Peyer's patch (tissue), 4 donors: Measurements from ENCODE around the gene SCAMP2. TPM values are rescaled to one million over a fixed set of nuclear protein-coding genes. Genes with fewer than 3 reads are reported as not detected.
A peak's percentile ranks its signal among the peaks of the same experiment; 100 is the strongest.

ENCODE experiments used
- DNase-seq, 3 donors: peaks; one replicate each; pipeline ENCODE4 v3.0.0-alpha.2; 2017 to 2019
- H3K27ac ChIP-seq, 4 donors: fragments of 200-600 bp; sonication (generic); one replicate each; pipeline ENCODE4 v1.5.1; 2016 to 2019
- H3K27me3 ChIP-seq, 2 donors: fragments of 200-600 bp; sonication (generic); one replicate each; pipeline ENCODE4 v1.5.1; 2019
- H3K36me3 ChIP-seq, 3 donors: fragments of 200-600 bp; sonication (generic); one replicate each; pipeline ENCODE4 v1.5.1; 2016 to 2019
- H3K4me1 ChIP-seq, 4 donors: fragments of 200-600 bp; sonication (generic); one replicate each; pipeline ENCODE4 v1.5.1; 2016 to 2019
- H3K4me3 ChIP-seq, 4 donors: fragments of 200-600 bp; sonication (generic); 1 replicate in 3 of 4; 2 replicates in 1 of 4; pipeline ENCODE4 v1.5.1; 2016 to 2019; ENCODE audit warnings: mild to moderate bottlenecking in 1 of 4
- H3K9me3 ChIP-seq, 4 donors: fragments of 200-600 bp; sonication (generic); one replicate each; pipeline ENCODE4 v1.5.1; 2016 to 2019; ENCODE audit warnings: mild to moderate bottlenecking in 1 of 4
- POLR2A ChIP-seq, 2 donors: fragments of 450-650 bp; IDR thresholded peaks; one replicate each; pipeline ENCODE4 v1.5.1; 2017; ENCODE audit warnings: antibody characterized with exemption in 2 of 2, mild to moderate bottlenecking in 2 of 2, moderate library complexity in 2 of 2
- total RNA-seq, 4 donors: library from RNA; depleted of rRNA; stranded (reverse); fragments of >200 nt; gene quantifications; one replicate each; pipeline ENCODE4 v1.1.0, GENCODE V29; 2016
- TF ChIP-seq, protein P1 (sequence below), 6 experiments: fragments of 450-650 bp in 4 of 6; fragments of 200-600 bp in 2 of 6; sonication (generic) in 1 of 6; IDR thresholded peaks; one replicate each; pipeline ENCODE4 v1.5.1; 2017 to 2019; ENCODE audit warnings: antibody characterized with exemption in 6 of 6, mild to moderate bottlenecking in 3 of 6, moderate library complexity in 1 of 6

Gene SCAMP2
- total RNA-seq, 4 donors from 2014 or later = 60.2 to 206 (median 151) TPM

DNA sequence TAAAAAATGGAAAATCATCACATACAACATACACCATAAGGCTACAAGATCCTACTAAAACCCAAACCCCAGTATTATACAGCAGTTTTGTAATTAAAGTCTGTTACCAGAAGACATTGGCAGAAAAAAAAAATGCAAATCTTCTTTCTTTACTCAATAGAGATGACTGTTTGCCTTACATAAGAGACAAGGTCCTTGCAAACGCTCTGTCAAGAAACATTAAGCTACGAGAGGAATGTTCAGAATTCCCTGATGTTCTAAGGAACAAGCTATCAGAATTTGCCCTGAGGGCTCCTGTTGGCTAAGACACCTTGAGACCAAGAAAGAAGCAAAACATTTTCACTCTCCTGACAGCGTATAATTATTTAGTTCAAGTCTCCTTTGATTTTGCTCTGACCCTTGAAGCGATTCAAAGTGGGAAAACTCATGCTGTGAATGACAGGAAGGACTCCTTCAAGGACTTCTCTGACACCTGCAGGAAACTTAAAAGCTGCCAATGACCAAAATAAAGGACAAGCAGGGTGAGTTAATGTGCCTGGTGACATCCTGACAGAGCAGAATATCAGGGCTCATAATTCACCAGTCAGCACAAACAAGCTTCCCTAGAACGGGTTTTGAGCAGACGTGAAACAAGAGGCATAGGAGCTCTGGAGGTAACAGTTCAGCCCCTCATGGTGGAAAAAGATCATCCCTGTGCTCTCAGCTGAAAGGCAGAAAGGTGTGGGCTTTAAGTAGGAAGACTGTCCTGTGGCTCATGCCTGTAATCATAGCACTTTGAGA lies 2.5 kb downstream of the SCAMP2 start:
- TF ChIP-seq POLR2A (IDR thresholded peaks at IDR 0.05) = no peak
- TF ChIP-seq, protein P1, sequence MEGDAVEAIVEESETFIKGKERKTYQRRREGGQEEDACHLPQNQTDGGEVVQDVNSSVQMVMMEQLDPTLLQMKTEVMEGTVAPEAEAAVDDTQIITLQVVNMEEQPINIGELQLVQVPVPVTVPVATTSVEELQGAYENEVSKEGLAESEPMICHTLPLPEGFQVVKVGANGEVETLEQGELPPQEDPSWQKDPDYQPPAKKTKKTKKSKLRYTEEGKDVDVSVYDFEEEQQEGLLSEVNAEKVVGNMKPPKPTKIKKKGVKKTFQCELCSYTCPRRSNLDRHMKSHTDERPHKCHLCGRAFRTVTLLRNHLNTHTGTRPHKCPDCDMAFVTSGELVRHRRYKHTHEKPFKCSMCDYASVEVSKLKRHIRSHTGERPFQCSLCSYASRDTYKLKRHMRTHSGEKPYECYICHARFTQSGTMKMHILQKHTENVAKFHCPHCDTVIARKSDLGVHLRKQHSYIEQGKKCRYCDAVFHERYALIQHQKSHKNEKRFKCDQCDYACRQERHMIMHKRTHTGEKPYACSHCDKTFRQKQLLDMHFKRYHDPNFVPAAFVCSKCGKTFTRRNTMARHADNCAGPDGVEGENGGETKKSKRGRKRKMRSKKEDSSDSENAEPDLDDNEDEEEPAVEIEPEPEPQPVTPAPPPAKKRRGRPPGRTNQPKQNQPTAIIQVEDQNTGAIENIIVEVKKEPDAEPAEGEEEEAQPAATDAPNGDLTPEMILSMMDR (IDR thresholded peaks at IDR 0.05) = no peak
- DNase-seq = no peak
- Histone ChIP-seq H3K27ac (peak overlapping the region; percentile 62 to 98 (median 94)), H3K36me3 (peaks cover 0 to 8% (median 0%) of the 10 kb centered on the region in 3 donors), H3K9me3 (no peaks in the 10 kb centered on the region), H3K27me3 (no peaks in the 10 kb centered on the region), H3K4me3 (peak overlapping the region in 2 of 4 donors; percentile 4 to 74), H3K4me1 (peaks cover 8 to 66% (median 37%) of the 10 kb centered on the region in 4 donors)

DNA sequence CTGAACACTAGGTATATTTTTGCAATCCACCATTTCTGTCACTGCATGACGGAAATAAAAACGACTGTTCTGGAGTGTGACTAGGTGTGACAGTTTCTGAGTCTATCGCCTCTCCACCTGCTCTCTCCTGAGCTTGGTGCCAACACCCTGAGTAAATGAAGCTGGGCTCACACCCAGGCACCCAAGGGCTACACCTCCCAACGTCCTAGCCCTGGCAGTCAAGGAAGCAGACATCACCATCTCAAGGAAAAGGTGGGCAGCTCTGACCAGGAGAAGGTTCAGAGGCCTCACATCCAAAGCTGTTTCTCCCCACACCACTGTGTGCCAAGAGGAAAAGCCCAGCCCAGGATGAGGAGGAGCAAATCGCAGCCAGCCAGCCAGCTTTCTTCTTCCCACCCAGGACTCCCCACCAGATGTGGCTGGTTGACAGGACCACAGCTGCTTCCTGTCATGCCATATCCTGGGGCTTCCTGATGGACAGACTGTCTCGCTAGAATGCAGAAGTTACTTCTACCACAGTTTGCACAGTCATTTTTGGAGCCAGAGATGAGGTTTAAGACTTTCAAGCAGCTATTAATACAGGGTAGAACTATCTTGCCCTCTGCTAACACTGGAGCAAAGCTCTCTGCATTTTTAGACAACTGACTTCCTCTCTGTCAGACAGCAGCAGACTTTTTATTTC lies 3.3 kb downstream of the SCAMP2 start:
- peak in 1 of 2 donors; percentile 22 for TF ChIP-seq POLR2A (IDR thresholded peaks at IDR 0.05)
- TF ChIP-seq, protein P1 (IDR thresholded peaks at IDR 0.05) = no peak
- Histone ChIP-seq H3K36me3 (peaks cover 0 to 8% (median 0%) of the 10 kb centered on the region in 3 donors), H3K9me3 (no peaks in the 10 kb centered on the region), H3K27ac (peak overlapping the region; percentile 62 to 98 (median 94)), H3K4me3 (peak overlapping the region in 2 of 4 donors; percentile 8 to 74), H3K27me3 (no peaks in the 10 kb centered on the region), H3K4me1 (peaks cover 8 to 73% (median 37%) of the 10 kb centered on the region in 4 donors)
- peak; percentile 70 to 81 (median 71) for DNase-seq

DNA sequence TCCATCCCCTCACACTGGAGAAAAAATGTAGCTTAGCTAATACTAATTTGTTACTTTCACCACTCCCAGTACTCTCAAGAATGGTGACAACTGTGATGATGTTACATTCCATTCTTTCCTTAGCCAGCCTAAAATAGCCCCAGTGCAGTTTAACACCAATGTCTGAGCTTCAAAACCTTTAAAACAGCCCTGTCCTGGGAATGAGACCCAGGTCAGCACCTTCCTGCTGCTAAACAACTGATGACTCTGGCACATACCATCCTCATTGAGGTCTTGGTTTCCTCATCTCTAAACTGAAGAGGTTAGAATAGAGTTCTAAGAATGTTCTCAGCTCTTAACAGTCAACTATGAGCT lies 3.8 kb downstream of the SCAMP2 start:
- no peak for DNase-seq
- Histone ChIP-seq H3K9me3 (no peaks in the 10 kb centered on the region), H3K27ac (peak overlapping the region; percentile 62 to 98 (median 94)), H3K27me3 (no peaks in the 10 kb centered on the region), H3K36me3 (peaks cover 0 to 8% (median 0%) of the 10 kb centered on the region in 3 donors), H3K4me3 (peak overlapping the region in 2 of 4 donors; percentile 7 to 8), H3K4me1 (peaks cover 10 to 78% (median 37%) of the 10 kb centered on the region in 4 donors)
- TF ChIP-seq, protein P1 (IDR thresholded peaks at IDR 0.05) = no peak
- TF ChIP-seq POLR2A (IDR thresholded peaks at IDR 0.05) = no peak

DNA sequence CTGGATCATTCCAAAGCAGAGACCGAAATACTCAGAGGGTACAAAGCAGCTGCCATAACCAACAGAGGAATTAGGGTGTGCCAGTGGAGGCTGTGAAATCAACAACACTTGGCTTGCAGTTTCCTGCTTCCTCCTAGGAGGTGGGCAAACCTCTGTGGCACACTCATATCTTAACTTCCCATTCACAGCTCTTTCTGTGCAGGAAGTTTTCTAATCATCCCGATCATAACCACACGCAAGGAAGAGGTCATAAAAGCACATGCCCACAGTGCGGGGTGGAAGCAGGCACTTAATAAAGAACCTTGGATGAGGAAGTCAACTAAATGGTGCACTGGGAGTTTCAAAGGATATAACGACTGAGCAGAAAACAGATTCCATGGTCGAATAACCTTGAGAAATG lies 5.1 kb downstream of the SCAMP2 start:
- H3K36me3 ChIP-seq = peaks cover 0 to 8% (median 0%) of the 10 kb centered on the region in 3 donors
- TF ChIP-seq POLR2A (IDR thresholded peaks at IDR 0.05) = no peak
- TF ChIP-seq, protein P1 (IDR thresholded peaks at IDR 0.05) = no peak
- no peak overlapping the region for H3K4me3 ChIP-seq
- peaks cover 14 to 91% (median 37%) of the 10 kb centered on the region in 4 donors for H3K4me1 ChIP-seq
- H3K27ac ChIP-seq = peak overlapping the region; percentile 32 to 98 (median 94)
- peak in 1 of 3 donors; percentile 71 for DNase-seq
- H3K27me3 ChIP-seq = no peaks in the 10 kb centered on the region
- no peaks in the 10 kb centered on the region for H3K9me3 ChIP-seq

DNA sequence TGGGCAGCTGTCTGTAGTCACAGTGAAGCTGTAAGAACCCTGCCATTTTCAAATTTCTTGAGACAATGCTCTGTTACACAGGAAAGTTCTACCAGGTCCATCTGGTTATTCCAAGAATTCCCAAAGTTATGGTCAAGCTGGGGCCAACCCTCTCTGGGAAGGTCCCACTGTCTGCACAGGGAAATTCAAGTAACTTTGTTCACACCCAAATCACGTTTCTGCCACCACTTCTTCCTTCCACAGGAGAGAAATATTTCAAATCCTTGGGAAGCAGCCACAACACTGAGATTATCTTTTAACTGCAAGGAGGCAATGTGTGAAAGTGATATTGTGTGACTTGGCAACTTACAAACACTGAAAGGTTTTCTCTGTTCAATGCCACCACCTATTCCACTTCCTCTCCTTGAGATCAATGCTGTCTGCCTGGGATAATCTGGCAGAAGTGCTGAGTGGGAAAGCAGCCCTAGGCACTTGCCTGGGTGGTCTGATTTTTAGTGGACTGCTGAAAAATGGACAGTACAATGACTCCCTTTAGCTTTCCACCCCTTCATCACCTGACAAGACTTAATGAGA lies 5.6 kb downstream of the SCAMP2 start:
- TF ChIP-seq, protein P1 (IDR thresholded peaks at IDR 0.05) = no peak
- no peak for TF ChIP-seq POLR2A (IDR thresholded peaks at IDR 0.05)
- no peak for DNase-seq
- peaks cover 14 to 93% (median 37%) of the 10 kb centered on the region in 4 donors for H3K4me1 ChIP-seq
- no peak overlapping the region for H3K4me3 ChIP-seq
- H3K36me3 ChIP-seq = peaks cover 0 to 8% (median 0%) of the 10 kb centered on the region in 3 donors
- H3K9me3 ChIP-seq = no peaks in the 10 kb centered on the region
- no peaks in the 10 kb centered on the region for H3K27me3 ChIP-seq
- peak overlapping the region; percentile 32 to 98 (median 94) for H3K27ac ChIP-seq
